Measurements from ENCODE around the gene SPRING1.

Gene SPRING1

DNA sequence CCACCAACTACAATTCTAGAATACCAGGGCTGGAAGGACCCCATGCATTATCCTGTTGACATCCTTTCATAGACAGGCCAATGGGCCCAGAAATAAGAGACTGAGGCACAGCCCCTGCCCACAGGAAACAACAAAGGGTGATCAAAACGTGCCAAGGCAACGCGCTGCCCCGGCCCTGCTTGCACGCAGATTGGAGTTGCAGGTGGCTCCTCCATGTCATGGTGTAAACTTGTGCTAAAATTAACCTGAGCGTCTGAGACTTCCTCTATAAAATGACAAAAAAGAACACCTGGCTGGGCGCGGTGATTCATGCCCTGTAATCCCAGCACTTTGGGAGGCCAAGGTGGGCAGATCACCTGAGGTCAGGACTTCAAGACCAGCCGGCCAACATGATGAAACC lies 30.1 kb downstream of the SPRING1 start:
- H3K9me3 ChIP-seq (ENCODE audit: control insufficient read depth, insufficient read depth, low read length): no peaks in the 10 kb centered on the region
- H3K27me3 ChIP-seq (ENCODE audit: control insufficient read depth, insufficient read depth, low read length): no peaks in the 10 kb centered on the region
- no peak overlapping the region for H3K4me3 ChIP-seq (ENCODE audit: low read depth, low read length)
- H3K36me3 ChIP-seq (ENCODE audit: control insufficient read depth, insufficient read depth, low read length): peaks cover 4% of the 10 kb centered on the region; the same call in 1 of the 2 replicates
- no peak overlapping the region for H3K9ac ChIP-seq (ENCODE audit: low read depth, low read length)
- H3K4me1 ChIP-seq (ENCODE audit: control insufficient read depth, insufficient read depth, low read length): peaks cover 5% of the 10 kb centered on the region
- H3K27ac ChIP-seq (ENCODE audit: low read depth, low read length): no peak overlapping the region

DNA sequence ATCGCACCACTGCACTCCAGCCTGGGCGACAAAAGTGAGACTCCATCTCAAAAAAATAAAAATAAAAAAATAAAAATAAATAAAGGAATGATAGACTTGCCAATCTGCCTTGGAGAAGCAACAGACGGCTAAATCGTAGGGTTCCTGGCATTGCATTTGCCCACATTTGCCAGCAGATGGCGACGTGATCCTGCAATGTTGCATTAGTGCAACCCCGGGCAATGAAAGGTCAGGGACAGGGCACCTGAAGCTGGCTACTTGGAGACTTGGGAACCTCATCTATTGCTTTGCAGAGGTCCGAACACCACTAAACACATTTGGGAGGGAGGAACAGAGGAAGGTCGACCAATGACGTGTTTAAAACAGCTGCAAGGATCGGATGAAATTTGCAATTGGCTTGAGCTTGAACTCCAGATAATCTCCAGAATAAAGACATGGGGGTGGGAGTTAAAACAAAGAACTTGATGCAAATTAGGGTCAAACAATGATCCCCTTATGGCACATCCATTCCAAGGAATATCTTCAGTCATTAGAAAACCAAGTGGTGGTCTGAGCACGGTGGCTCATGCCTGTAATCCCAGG lies 34.6 kb downstream of the SPRING1 start:
- H3K4me3 ChIP-seq (ENCODE audit: low read depth, low read length): no peak overlapping the region
- no peaks in the 10 kb centered on the region for H3K27me3 ChIP-seq (ENCODE audit: control insufficient read depth, insufficient read depth, low read length)

DNA sequence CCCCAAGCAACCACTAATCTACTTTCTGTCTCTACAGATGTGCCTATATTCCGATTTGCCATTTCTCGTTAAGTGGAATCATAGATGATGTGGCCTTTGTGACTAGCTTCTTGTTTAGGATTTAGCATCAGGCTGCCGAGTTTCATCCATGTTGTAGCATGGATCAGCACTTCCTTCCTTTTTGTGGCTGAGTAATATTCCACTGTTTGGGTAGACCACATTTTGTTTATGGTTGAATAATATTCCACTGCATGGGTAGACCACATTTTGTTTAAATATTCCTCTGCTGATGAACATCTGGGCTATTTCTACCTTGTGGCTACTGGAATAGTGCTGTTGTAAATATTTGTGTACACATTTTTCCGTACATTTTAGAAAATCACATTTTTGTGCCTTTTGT lies 36.4 kb downstream of the SPRING1 start:
- Histone ChIP-seq H3K36me3 (ENCODE audit: control insufficient read depth, insufficient read depth, low read length) (no peaks in the 10 kb centered on the region), H3K4me1 (ENCODE audit: control insufficient read depth, insufficient read depth, low read length) (peaks cover 5% of the 10 kb centered on the region), H3K27me3 (ENCODE audit: control insufficient read depth, insufficient read depth, low read length) (no peaks in the 10 kb centered on the region), H3K27ac (ENCODE audit: low read depth, low read length) (no peak overlapping the region), H3K4me3 (ENCODE audit: low read depth, low read length) (no peak overlapping the region), H3K9me3 (ENCODE audit: control insufficient read depth, insufficient read depth, low read length) (no peaks in the 10 kb centered on the region), H3K9ac (ENCODE audit: low read depth, low read length) (no peak overlapping the region)

More for the DNA sequence above, 34.6 kb downstream of the SPRING1 start:
- no peaks in the 10 kb centered on the region for H3K9me3 ChIP-seq (ENCODE audit: control insufficient read depth, insufficient read depth, low read length)
- H3K27ac ChIP-seq (ENCODE audit: low read depth, low read length): no peak overlapping the region
- H3K4me1 ChIP-seq (ENCODE audit: control insufficient read depth, insufficient read depth, low read length): peaks cover 5% of the 10 kb centered on the region
- H3K36me3 ChIP-seq (ENCODE audit: control insufficient read depth, insufficient read depth, low read length): no peaks in the 10 kb centered on the region
- H3K9ac ChIP-seq (ENCODE audit: low read depth, low read length): no peak overlapping the region

DNA sequence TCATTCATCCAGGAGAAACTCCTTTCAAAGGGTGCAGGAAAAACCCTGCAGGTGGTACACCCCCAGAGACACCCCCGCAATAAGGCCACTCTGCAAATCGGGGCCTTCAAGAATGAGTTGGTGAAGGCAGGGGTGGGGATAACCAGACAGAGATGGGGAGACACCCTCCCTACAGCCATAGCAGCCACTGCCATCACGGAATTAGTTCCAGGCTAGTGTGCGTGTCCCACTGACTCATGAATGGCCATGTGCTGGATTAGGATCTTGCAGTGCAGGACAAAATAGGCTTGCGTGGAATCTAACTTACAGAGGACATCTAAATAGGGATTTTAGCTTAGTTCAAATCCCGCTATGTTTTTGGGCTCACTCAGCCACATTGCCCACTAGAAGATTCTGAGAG lies 37.8 kb downstream of the SPRING1 start:
- Histone ChIP-seq H3K9ac (ENCODE audit: low read depth, low read length) (no peak overlapping the region), H3K9me3 (ENCODE audit: control insufficient read depth, insufficient read depth, low read length) (no peaks in the 10 kb centered on the region), H3K27me3 (ENCODE audit: control insufficient read depth, insufficient read depth, low read length) (no peaks in the 10 kb centered on the region), H3K4me1 (ENCODE audit: control insufficient read depth, insufficient read depth, low read length) (peaks cover 5% of the 10 kb centered on the region), H3K36me3 (ENCODE audit: control insufficient read depth, insufficient read depth, low read length) (no peaks in the 10 kb centered on the region), H3K27ac (ENCODE audit: low read depth, low read length) (no peak overlapping the region), H3K4me3 (ENCODE audit: low read depth, low read length) (no peak overlapping the region)

DNA sequence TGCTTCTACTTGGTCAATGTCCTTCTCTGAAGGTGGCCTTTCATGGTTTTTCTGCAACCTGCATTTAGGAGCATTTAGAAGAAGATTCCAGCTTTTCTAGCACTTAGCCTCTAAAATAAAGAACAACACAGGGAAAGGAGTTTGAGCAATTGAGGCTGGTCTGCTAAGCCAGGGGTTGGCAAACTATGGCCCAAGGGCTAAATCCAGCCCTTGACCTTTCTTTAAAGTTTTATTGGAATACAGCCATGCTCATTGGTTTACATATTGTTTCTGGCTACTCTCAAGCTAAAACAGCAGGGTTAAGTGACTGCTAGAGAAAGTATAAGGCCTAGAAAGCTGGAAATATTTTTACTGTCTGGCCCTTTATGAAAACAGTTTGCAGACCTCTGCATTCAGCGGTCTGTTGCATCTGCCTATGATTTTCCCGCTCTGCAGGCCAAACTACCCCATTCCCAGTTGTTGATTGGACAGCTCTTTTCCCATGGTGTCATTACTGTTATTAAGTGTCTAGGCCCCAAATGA lies 39.3 kb downstream of the SPRING1 start:
- Histone ChIP-seq H3K4me3 (ENCODE audit: low read depth, low read length) (no peak overlapping the region), H3K9ac (ENCODE audit: low read depth, low read length) (no peak overlapping the region), H3K36me3 (ENCODE audit: control insufficient read depth, insufficient read depth, low read length) (no peaks in the 10 kb centered on the region), H3K27ac (ENCODE audit: low read depth, low read length) (no peak overlapping the region), H3K9me3 (ENCODE audit: control insufficient read depth, insufficient read depth, low read length) (no peaks in the 10 kb centered on the region), H3K27me3 (ENCODE audit: control insufficient read depth, insufficient read depth, low read length) (peaks cover 8% of the 10 kb centered on the region), H3K4me1 (ENCODE audit: control insufficient read depth, insufficient read depth, low read length) (peaks cover 11% of the 10 kb centered on the region)

DNA sequence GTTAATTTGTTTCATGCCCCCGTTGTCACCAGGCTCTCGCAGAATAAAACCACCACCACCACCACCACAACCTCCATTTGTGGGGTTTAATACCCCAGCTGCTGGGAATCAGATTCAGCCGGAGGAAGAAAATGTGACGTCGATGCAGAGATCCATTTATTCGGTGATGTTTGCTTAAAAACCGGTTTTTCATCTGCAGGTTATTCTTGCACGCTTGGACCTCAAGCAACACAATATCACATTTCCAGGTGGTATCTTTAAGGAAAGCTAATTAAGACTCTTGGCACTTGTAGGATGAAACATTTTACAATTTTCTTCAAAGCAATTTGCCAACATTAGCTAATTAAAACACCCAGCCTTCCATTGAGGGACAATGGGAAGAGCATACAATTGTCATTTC lies 39.8 kb downstream of the SPRING1 start:
- Histone ChIP-seq H3K4me1 (ENCODE audit: control insufficient read depth, insufficient read depth, low read length) (peaks cover 12% of the 10 kb centered on the region), H3K9ac (ENCODE audit: low read depth, low read length) (no peak overlapping the region), H3K27me3 (ENCODE audit: control insufficient read depth, insufficient read depth, low read length) (peaks cover 13% of the 10 kb centered on the region), H3K27ac (ENCODE audit: low read depth, low read length) (no peak overlapping the region), H3K9me3 (ENCODE audit: control insufficient read depth, insufficient read depth, low read length) (no peaks in the 10 kb centered on the region), H3K4me3 (ENCODE audit: low read depth, low read length) (no peak overlapping the region), H3K36me3 (ENCODE audit: control insufficient read depth, insufficient read depth, low read length) (no peaks in the 10 kb centered on the region)

DNA sequence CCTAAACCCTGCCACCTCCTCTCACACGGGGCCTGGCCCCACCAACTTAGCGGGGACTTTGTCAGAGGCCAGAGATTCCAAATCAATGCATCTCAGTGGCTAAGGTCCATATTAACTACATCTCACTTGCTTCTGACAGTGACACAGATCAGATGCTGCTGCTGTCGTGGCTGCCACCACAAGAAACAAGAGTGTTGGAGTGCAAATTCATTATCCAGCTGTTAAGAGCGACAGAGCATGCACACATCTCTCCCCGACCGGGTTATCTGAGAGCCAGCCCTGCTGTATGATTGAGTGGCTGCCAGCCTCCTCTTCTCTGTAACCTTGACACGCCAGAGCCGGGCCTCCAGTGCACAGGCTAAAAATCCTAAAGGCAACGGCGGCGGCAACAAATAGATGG lies 40.2 kb downstream of the SPRING1 start:
- Histone ChIP-seq H3K27me3 (ENCODE audit: control insufficient read depth, insufficient read depth, low read length) (peaks cover 16% of the 10 kb centered on the region), H3K4me1 (ENCODE audit: control insufficient read depth, insufficient read depth, low read length) (peaks cover 12% of the 10 kb centered on the region), H3K36me3 (ENCODE audit: control insufficient read depth, insufficient read depth, low read length) (no peaks in the 10 kb centered on the region), H3K4me3 (ENCODE audit: low read depth, low read length) (no peak overlapping the region), H3K9ac (ENCODE audit: low read depth, low read length) (no peak overlapping the region), H3K9me3 (ENCODE audit: control insufficient read depth, insufficient read depth, low read length) (no peaks in the 10 kb centered on the region), H3K27ac (ENCODE audit: low read depth, low read length) (no peak overlapping the region)

DNA sequence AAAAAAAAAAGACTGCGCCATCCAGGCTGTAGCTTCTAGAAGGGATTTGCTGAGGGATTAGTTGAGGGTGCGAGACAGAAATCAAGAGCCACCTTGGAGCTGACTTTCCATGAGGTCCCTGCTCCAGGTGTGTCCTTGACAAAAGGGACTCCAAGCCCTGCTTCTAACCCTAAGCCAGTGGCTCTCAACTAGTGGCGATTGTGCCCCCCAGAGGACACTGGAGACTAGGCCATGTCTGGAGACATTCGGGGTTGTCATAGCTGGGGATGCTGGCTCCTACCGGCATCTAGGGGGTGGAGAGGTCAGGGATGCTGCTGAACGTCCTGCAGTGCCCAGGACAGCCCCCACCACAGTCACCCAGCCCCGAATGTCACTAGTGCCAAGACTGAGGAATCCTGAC lies 40.6 kb downstream of the SPRING1 start:
- Histone ChIP-seq H3K27me3 (ENCODE audit: control insufficient read depth, insufficient read depth, low read length) (peaks cover 16% of the 10 kb centered on the region), H3K4me3 (ENCODE audit: low read depth, low read length) (no peak overlapping the region), H3K27ac (ENCODE audit: low read depth, low read length) (no peak overlapping the region), H3K9ac (ENCODE audit: low read depth, low read length) (no peak overlapping the region), H3K9me3 (ENCODE audit: control insufficient read depth, insufficient read depth, low read length) (no peaks in the 10 kb centered on the region), H3K36me3 (ENCODE audit: control insufficient read depth, insufficient read depth, low read length) (no peaks in the 10 kb centered on the region), H3K4me1 (ENCODE audit: control insufficient read depth, insufficient read depth, low read length) (peaks cover 12% of the 10 kb centered on the region)

DNA sequence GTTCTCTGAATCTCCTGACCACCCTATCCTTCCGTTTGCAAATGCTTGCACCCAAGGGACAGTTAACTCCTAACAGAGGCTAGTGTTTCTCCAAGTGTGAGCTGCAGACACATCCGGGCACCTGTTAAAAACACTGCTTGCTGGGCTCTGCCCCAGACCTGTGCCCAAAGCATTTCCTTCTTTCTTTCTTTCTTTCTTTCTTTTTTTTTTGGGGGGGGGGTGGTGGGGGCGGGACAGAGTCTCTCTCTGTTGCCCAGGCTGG lies 42.5 kb downstream of the SPRING1 start:
- Histone ChIP-seq H3K27me3 (ENCODE audit: control insufficient read depth, insufficient read depth, low read length) (peaks cover 16% of the 10 kb centered on the region), H3K36me3 (ENCODE audit: control insufficient read depth, insufficient read depth, low read length) (no peaks in the 10 kb centered on the region), H3K9me3 (ENCODE audit: control insufficient read depth, insufficient read depth, low read length) (no peaks in the 10 kb centered on the region), H3K9ac (ENCODE audit: low read depth, low read length) (no peak overlapping the region), H3K27ac (ENCODE audit: low read depth, low read length) (no peak overlapping the region), H3K4me1 (ENCODE audit: control insufficient read depth, insufficient read depth, low read length) (peaks cover 12% of the 10 kb centered on the region), H3K4me3 (ENCODE audit: low read depth, low read length) (no peak overlapping the region)

DNA sequence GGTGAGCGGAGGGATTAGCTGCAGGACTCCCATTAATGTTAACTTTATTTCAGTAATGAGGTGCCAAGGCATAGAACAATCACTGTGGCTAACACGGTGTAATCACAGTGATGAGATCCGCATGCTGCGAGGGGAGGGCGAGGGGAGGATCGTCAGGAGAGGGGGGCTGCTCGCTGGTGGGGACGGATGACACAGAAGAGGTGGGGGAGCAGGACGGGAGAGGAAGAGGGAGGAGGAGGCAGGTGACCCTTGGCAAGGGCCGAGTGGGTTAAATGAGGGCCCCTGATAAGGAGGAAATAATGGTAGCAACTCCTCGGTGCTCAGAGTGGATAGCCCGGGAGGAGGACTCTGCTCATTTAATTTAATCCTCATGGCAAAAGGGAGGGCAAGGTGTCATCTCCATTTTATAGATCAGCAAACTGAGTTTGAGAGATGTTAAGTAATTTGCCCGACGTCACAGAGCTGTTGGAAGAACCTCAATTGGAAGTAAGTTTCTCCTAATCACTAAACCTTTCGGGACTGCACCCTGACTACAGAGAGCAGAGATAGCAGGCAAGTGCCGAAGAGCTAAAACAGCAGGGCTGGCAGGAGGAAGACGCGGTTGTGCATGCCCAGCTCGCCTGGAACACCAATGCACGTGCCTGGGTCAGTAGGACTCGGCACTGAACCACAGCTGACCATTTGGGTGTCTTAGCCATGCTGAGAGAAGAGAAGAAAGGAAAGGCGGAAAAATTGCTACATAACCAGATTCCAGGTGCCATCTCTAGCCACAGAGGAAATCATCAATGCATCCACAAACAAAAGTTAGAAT lies 43.0 kb downstream of the SPRING1 start:
- H3K4me1 ChIP-seq (ENCODE audit: control insufficient read depth, insufficient read depth, low read length): peaks cover 12% of the 10 kb centered on the region

More for the DNA sequence above, 43.0 kb downstream of the SPRING1 start:
- H3K27ac ChIP-seq (ENCODE audit: low read depth, low read length): no peak overlapping the region
- no peak overlapping the region for H3K9ac ChIP-seq (ENCODE audit: low read depth, low read length)
- no peaks in the 10 kb centered on the region for H3K9me3 ChIP-seq (ENCODE audit: control insufficient read depth, insufficient read depth, low read length)
- no peaks in the 10 kb centered on the region for H3K36me3 ChIP-seq (ENCODE audit: control insufficient read depth, insufficient read depth, low read length)
- H3K27me3 ChIP-seq (ENCODE audit: control insufficient read depth, insufficient read depth, low read length): peaks cover 16% of the 10 kb centered on the region
- no peak overlapping the region for H3K4me3 ChIP-seq (ENCODE audit: low read depth, low read length)
